Activated CD8-positive, alpha-beta memory T cell treated with anti-CD3 and anti-CD28 coated beads for 1 hour (primary cell): Measurements from ENCODE around the gene DCHS1.

ENCODE experiments used
- DNase-seq, 2 donors: peaks; one replicate each; pipeline ENCODE4 v3.0.0-alpha.2; 2020; ENCODE audit warnings: low read depth in 1 of 2; ENCODE audit errors: extremely low read depth in 1 of 2

The DCHS1 gene

GRCh38 chr11:6615046-6615445, 40.6 kb downstream of the DCHS1 start:
- DNase-seq, result no peak

- no peak for DNase-seq
These were observed 41.2 kb downstream of the DCHS1 start for GRCh38 chr11:6614446-6614845.

GRCh38 chr11:6613496-6613895, 42.1 kb downstream of the DCHS1 start:
- no peak for DNase-seq

GRCh38 chr11:6612213-6613041, 43.2 kb downstream of the DCHS1 start, which contains the start of gene TAF10:
TSS of gene TAF10 (minus strand) at chr11:6612216. CDS start at chr11:6612189, 27 bp downstream.
- peak; percentile 92 to 95 for DNase-seq

- DNase-seq, result no peak
These were observed 43.7 kb downstream of the DCHS1 start for GRCh38 chr11:6611963-6612212.

GRCh38 chr11:6611092-6611962, 44.3 kb downstream of the DCHS1 start:
- no peak for DNase-seq

GRCh38 chr11:6610591-6610990, 45.0 kb downstream of the DCHS1 start:
- DNase-seq, result no peak

GRCh38 chr11:6609502-6610015, 46.0 kb downstream of the DCHS1 start:
- DNase-seq, result no peak

- no peak for DNase-seq
These were observed 46.7 kb downstream of the DCHS1 start for GRCh38 chr11:6608726-6609501.

- DNase-seq, result no peak
These were observed 47.6 kb downstream of the DCHS1 start for GRCh38 chr11:6608011-6608410.

GRCh38 chr11:6607190-6607795, 48.3 kb downstream of the DCHS1 start:
- no peak for DNase-seq

- no peak for DNase-seq
These were observed 49.0 kb downstream of the DCHS1 start for GRCh38 chr11:6606471-6607189.

GRCh38 chr11:6604790-6605189, 50.8 kb downstream of the DCHS1 start:
- DNase-seq, result no peak

GRCh38 chr11:6604081-6604626, 51.5 kb downstream of the DCHS1 start:
- DNase-seq, result peak in 1 of 2 donors; percentile 33

GRCh38 chr11:6603287-6604080, 52.1 kb downstream of the DCHS1 start, which contains the start of the genes ILK and RRP8:
TSS of gene ILK (plus strand) at chr11:6603774. CDS start at chr11:6604272, 498 bp downstream.
TSS of gene RRP8 (minus strand) at chr11:6603616. CDS start at chr11:6603502, 114 bp downstream.
- DNase-seq, result peak; percentile 71 to 74

- DNase-seq, result no peak
These were observed 53.3 kb downstream of the DCHS1 start for GRCh38 chr11:6602096-6602940.

- no peak for DNase-seq
These were observed 54.6 kb downstream of the DCHS1 start for GRCh38 chr11:6601041-6601461.
